ENCODE measurements around the gene OR2B6. TPM values are rescaled to one million over a fixed set of nuclear protein-coding genes. Genes with fewer than 3 reads are reported as not detected.

Gene OR2B6
- total RNA-seq, 1 experiment from 2014 or later: 0.26 TPM

GRCh38 chr6:28001351-28001750 is 44.3 kb downstream of the OR2B6 start:
- in situ Hi-C loops (cut with HindIII; ENCODE audit: low pct_unique_long_range_greater_than_20kb, low sequenced_read_pairs) (no loop called here), intact Hi-C loops (cut with micrococcal nuclease; ENCODE audit: unreplicated experiment) (no loop called here)
- ATAC-seq: no peak
- no peak for DNase-seq (ENCODE audit: low read depth, low spot score)
- Histone ChIP-seq H3K4me1 (ENCODE audit: control insufficient read depth, insufficient read depth, low read length) (no peaks in the 10 kb centered on the region), H3K27me3 (ENCODE audit: control insufficient read depth, insufficient read depth, low read length) (peaks cover 2% of the 10 kb centered on the region; the same call in 1 of the 2 replicates), H3K27ac (ENCODE audit: low read length) (no peak overlapping the region), H3K4me3 (ENCODE audit: low read depth in 2 of 2, low read length in 2 of 2) (no peak overlapping the region), H3K9me3 (ENCODE audit: control insufficient read depth, insufficient read depth, low read depth, low read length) (no peaks in the 10 kb centered on the region), H3K36me3 (ENCODE audit: control insufficient read depth, insufficient read depth, low read length) (no peaks in the 10 kb centered on the region)
- ChIA-PET CTCF (no interaction called here), POLR2A (no interaction called here)
- TF ChIP-seq SIN3A (IDR thresholded peaks at IDR 0.05; ENCODE audit: borderline replicate concordance, insufficient read depth, low read depth, low read length) (no peak), POLR2AphosphoS5 (IDR thresholded peaks at IDR 0.05; ENCODE audit: low read depth, low read length) (no peak), CTCF (IDR thresholded peaks at IDR 0.05) (no peak), REST (IDR thresholded peaks at IDR 0.05; ENCODE audit: insufficient read depth in 1 of 2, low read depth in 2 of 2, low read length in 1 of 2) (no peak), TCF7L2 (IDR thresholded peaks at IDR 0.05; ENCODE audit: low read depth, low read length) (no peak)
- no TSS peak for BruUV-seq (replicated peaks)

- H3K9me3 ChIP-seq (ENCODE audit: control insufficient read depth, insufficient read depth, low read depth, low read length): no peaks in the 10 kb centered on the region
- POLR2A ChIA-PET: no interaction called here
- intact Hi-C loops (cut with micrococcal nuclease; ENCODE audit: unreplicated experiment) (no loop called here), in situ Hi-C loops (cut with HindIII; ENCODE audit: low pct_unique_long_range_greater_than_20kb, low sequenced_read_pairs) (no loop called here)
- no peak for ATAC-seq
- no peak for TF ChIP-seq CTCF (IDR thresholded peaks at IDR 0.05)
- no peak for TF ChIP-seq TCF7L2 (IDR thresholded peaks at IDR 0.05; ENCODE audit: low read depth, low read length)
- no peak for TF ChIP-seq SIN3A (IDR thresholded peaks at IDR 0.05; ENCODE audit: borderline replicate concordance, insufficient read depth, low read depth, low read length)
- no peak for TF ChIP-seq POLR2AphosphoS5 (IDR thresholded peaks at IDR 0.05; ENCODE audit: low read depth, low read length)
- no peak for TF ChIP-seq REST (IDR thresholded peaks at IDR 0.05; ENCODE audit: insufficient read depth in 1 of 2, low read depth in 2 of 2, low read length in 1 of 2)
- DNase-seq (ENCODE audit: low read depth, low spot score): no peak
- no peak overlapping the region for H3K27ac ChIP-seq (ENCODE audit: low read length)
- H3K4me1 ChIP-seq (ENCODE audit: control insufficient read depth, insufficient read depth, low read length): no peaks in the 10 kb centered on the region
- CTCF ChIA-PET: no interaction called here
- H3K36me3 ChIP-seq (ENCODE audit: control insufficient read depth, insufficient read depth, low read length): no peaks in the 10 kb centered on the region
- peaks cover 2% of the 10 kb centered on the region; the same call in 1 of the 2 replicates for H3K27me3 ChIP-seq (ENCODE audit: control insufficient read depth, insufficient read depth, low read length)
- no peak overlapping the region for H3K4me3 ChIP-seq (ENCODE audit: low read depth in 2 of 2, low read length in 2 of 2)
- BruUV-seq (replicated peaks): no TSS peak
Observed at GRCh38 chr6:28001751-28002150, 44.7 kb downstream of the OR2B6 start.

All from Panc1 (cell line).